NCI-H187 (cell line): ENCODE measurements around the gene ERBB4.

ENCODE experiments used
- DNase-seq, 2 experiments: peaks; one replicate each; lab custom pipeline; 2025; lab: John Stamatoyannopoulos, UW

ERBB4 gene

GRCh38 chr2:211347328-211347727 is 1191.3 kb downstream of the ERBB4 start:
- DNase-seq: no peak

- no peak for DNase-seq
Observed at GRCh38 chr2:211344289-211344688, 1194.3 kb downstream of the ERBB4 start.

- no peak for DNase-seq
Observed at GRCh38 chr2:211333377-211333776, 1205.2 kb downstream of the ERBB4 start.

GRCh38 chr2:211331736-211332135 is 1206.9 kb downstream of the ERBB4 start:
- DNase-seq: no peak

GRCh38 chr2:211329882-211330281 is 1208.7 kb downstream of the ERBB4 start:
- DNase-seq: no peak

GRCh38 chr2:211329421-211329820 is 1209.2 kb downstream of the ERBB4 start:
- no peak for DNase-seq

GRCh38 chr2:211328126-211328525 is 1210.5 kb downstream of the ERBB4 start:
- no peak for DNase-seq
